ENCODE measurements around the gene SMIM10L1.

GRCh38 chr12:11183011-11183410 is 12.0 kb downstream of the SMIM10L1 start:
- TF ChIP-seq ZNF565 (CRISPR knock-in tag; conservative IDR thresholded peaks at IDR 0.05; ENCODE audit: low read depth) (no peak), OSR1 (CRISPR knock-in tag; IDR thresholded peaks at IDR 0.05) (no peak), CREB5 (CRISPR knock-in tag; IDR thresholded peaks at IDR 0.05; ENCODE audit: low read depth) (no peak), ZC3H10 (CRISPR knock-in tag; IDR thresholded peaks at IDR 0.05) (no peak), ESRRG (CRISPR knock-in tag; IDR thresholded peaks at IDR 0.05) (no peak), RARB (CRISPR knock-in tag; IDR thresholded peaks at IDR 0.05) (no peak), TOX (CRISPR knock-in tag; IDR thresholded peaks at IDR 0.05; ENCODE audit: borderline replicate concordance) (no peak)

Data from SK-N-SH treated with all-trans-retinoic acid at 6 μM for 48 hours (cell line).